Liver (tissue), 3 donors: ENCODE measurements around the gene ZCCHC8.
"Not testable (repeated sequence)": the region's sequence is repeated elsewhere in the genome, so short reads cannot be mapped to it uniquely, and the experiment has no call there.

Experiments used
- ATF3 ChIP-seq: IDR thresholded peaks from 2 replicates; pipeline ENCODE4 v1.6.1; 2016; ENCODE audit warnings: antibody characterized with exemption
- CTCF ChIP-seq: fragments of 150-350 bp; IDR thresholded peaks from 2 replicates; pipeline ENCODE4 v1.5.1; 2017; ENCODE audit warnings: improper control_type of control experiment, low read depth, low read length; ENCODE audit not compliant: missing input control
- EGR1 ChIP-seq, 2 donors: IDR thresholded peaks; 2 replicates each; pipeline ENCODE4 v1.6.1; 2016 to 2018; ENCODE audit warnings: antibody characterized with exemption in 2 of 2, low read depth in 2 of 2
- GABPA ChIP-seq, 2 donors: IDR thresholded peaks in 1 of 2; conservative IDR thresholded peaks in 1 of 2; 2 replicates each; pipeline ENCODE4 v1.6.1; 2016; ENCODE audit warnings: antibody characterized with exemption in 2 of 2, mild to moderate bottlenecking in 1 of 2, moderate library complexity in 1 of 2
- MAX ChIP-seq: IDR thresholded peaks from 2 replicates; pipeline ENCODE4 v1.6.1; 2016; ENCODE audit warnings: antibody characterized with exemption
- RAD21 ChIP-seq, 2 donors: IDR thresholded peaks; 2 replicates each; pipeline ENCODE4 v1.6.1; 2016; ENCODE audit warnings: antibody characterized with exemption in 2 of 2, mild to moderate bottlenecking in 2 of 2
- REST ChIP-seq: IDR thresholded peaks from 2 replicates; pipeline ENCODE4 v1.6.1; 2016; ENCODE audit warnings: antibody characterized with exemption, mild to moderate bottlenecking
- TAF1 ChIP-seq: conservative IDR thresholded peaks from 2 replicates; pipeline ENCODE4 v1.6.1; 2016; ENCODE audit warnings: antibody characterized with exemption, mild to moderate bottlenecking
- donor health status: healthy.
- donor health status: healthy.

GRCh38 chr12:122470576-122470975 lies 30.2 kb downstream of the ZCCHC8 start:
- not testable (repeated sequence) for TF ChIP-seq GABPA (IDR thresholded peaks at IDR 0.05 in 1 of 2, conservative IDR thresholded peaks at IDR 0.05 in 1 of 2); RAD21 (IDR thresholded peaks at IDR 0.05); ATF3; CTCF; REST; MAX; EGR1 (IDR thresholded peaks at IDR 0.05; ENCODE audit: low read depth in 2 of 2); TAF1
